Lower leg skin (tissue), 4 donors: ENCODE results near the gene LMCD1. TPM values are rescaled to one million over a fixed set of nuclear protein-coding genes. Genes with fewer than 3 reads are reported as not detected.

Experiments
- DNase-seq, 2 donors: peaks; one replicate each; pipeline ENCODE4 v3.0.0-alpha.2; 2019; ENCODE audit warnings: low spot score in 2 of 2
- H3K4me3 ChIP-seq: fragments of 200-600 bp; sonication (generic); 2 replicates; pipeline ENCODE4 v1.5.1; 2017; ENCODE audit warnings: mild to moderate bottlenecking, low read depth; ENCODE audit not compliant: poor library complexity, severe bottlenecking
- CTCF ChIP-seq, 3 donors: fragments of 450-650 bp; IDR thresholded peaks; one replicate each; pipeline ENCODE4 v1.5.1; 2016; ENCODE audit warnings: antibody characterized with exemption in 3 of 3, mild to moderate bottlenecking in 3 of 3, moderate library complexity in 2 of 3
- POLR2A ChIP-seq, 2 donors: fragments of 450-650 bp; IDR thresholded peaks; one replicate each; pipeline ENCODE4 v1.6.1; 2016 to 2017; ENCODE audit warnings: antibody characterized with exemption in 2 of 2, mild to moderate bottlenecking in 1 of 2, moderate library complexity in 1 of 2
- WGBS, 2 donors: methylation state at CpG; one replicate each; pipeline ENCODE4 v1.1.5; 2018; 5-methylcytosine and 5-hydroxymethylcytosine counted together
- intact Hi-C: fragments of 100-400 bp; cut with DNase I; formaldehyde crosslinking; loops from one replicate; pipeline ENCODE4 v1.15.0; 2023; ENCODE audit warnings: low total_unique reads
- total RNA-seq, 4 donors: library from RNA; depleted of rRNA; stranded (reverse); fragments of >200 nt; gene quantifications; one replicate each; pipeline ENCODE4 v1.1.0, GENCODE V29; 2016

The LMCD1 gene
- total RNA-seq, 4 donors from 2014 or later: 40.4 to 81.5 (median 54.1) TPM

- 90 to 93% methylated on average over 5 of the region's 5 CpGs for WGBS, 2 donors
Measured at GRCh38 chr3:8484409-8485140, 17.0 kb upstream of the LMCD1 start.

GRCh38 chr3:8485141-8485870 is 16.3 kb upstream of the LMCD1 start:
- DNase-seq: no peak
- 87 to 90% methylated on average over 3 of the region's 3 CpGs for WGBS, 2 donors
- intact Hi-C loops: no loop called here
- TF ChIP-seq POLR2A (IDR thresholded peaks at IDR 0.05) (no peak), CTCF (IDR thresholded peaks at IDR 0.05) (no peak)
- H3K4me3 ChIP-seq: no peak overlapping the region

More at GRCh38 chr3:8484409-8485140, 17.0 kb upstream of the LMCD1 start:
- no peak for DNase-seq
- TF ChIP-seq CTCF (IDR thresholded peaks at IDR 0.05) (no peak), POLR2A (IDR thresholded peaks at IDR 0.05) (no peak)
- intact Hi-C loops: no loop called here
- no peak overlapping the region for H3K4me3 ChIP-seq

- TF ChIP-seq POLR2A (IDR thresholded peaks at IDR 0.05): no peak
- no peak for TF ChIP-seq CTCF (IDR thresholded peaks at IDR 0.05)
- WGBS, 2 donors: 57 to 81% methylated on average over 3 of the region's 3 CpGs
- no peak overlapping the region for H3K4me3 ChIP-seq
- DNase-seq: no peak
- intact Hi-C loops: no loop called here
Measured at GRCh38 chr3:8485943-8486342, 15.7 kb upstream of the LMCD1 start.

GRCh38 chr3:8486434-8486833 is 15.2 kb upstream of the LMCD1 start:
- no peak overlapping the region for H3K4me3 ChIP-seq
- DNase-seq: no peak
- 96 to 100% methylated on average over 3 of the region's 3 CpGs for WGBS, 2 donors
- TF ChIP-seq POLR2A (IDR thresholded peaks at IDR 0.05): no peak
- no peak for TF ChIP-seq CTCF (IDR thresholded peaks at IDR 0.05)
- intact Hi-C loops: no loop called here

- WGBS, 2 donors: 66 to 78% methylated on average over 5 of the region's 5 CpGs
- intact Hi-C loops: no loop called here
- TF ChIP-seq POLR2A (IDR thresholded peaks at IDR 0.05): no peak
- TF ChIP-seq CTCF (IDR thresholded peaks at IDR 0.05): no peak
Measured at GRCh38 chr3:8486936-8487335, 14.7 kb upstream of the LMCD1 start.

More at GRCh38 chr3:8486936-8487335, 14.7 kb upstream of the LMCD1 start:
- DNase-seq: no peak
- no peak overlapping the region for H3K4me3 ChIP-seq
